ENCODE results near the gene CCDC167. TPM values are rescaled to one million over a fixed set of nuclear protein-coding genes. Genes with fewer than 3 reads are reported as not detected.

Gene CCDC167
- total RNA-seq, 1 experiment from 2014 or later, result 31.9 TPM

DNA sequence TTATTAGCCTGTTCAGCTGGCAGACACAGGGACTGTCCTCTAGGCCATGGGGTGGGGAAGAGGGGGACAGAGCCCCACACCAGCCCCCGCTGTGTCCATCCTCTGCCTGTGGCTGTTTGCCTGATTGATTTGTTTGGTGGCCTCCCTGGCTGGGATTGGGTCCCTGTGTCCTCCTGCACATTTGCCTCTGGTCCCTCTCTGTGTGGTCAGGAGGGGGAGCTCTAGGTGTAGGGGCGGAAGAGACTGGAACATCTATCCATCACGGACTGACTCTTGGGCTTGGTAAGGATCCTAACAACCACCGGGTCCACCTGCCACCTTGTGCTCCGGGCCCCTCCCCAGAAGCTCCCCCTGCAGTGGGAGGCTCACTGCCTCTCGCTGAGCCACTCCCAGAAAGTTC, 38.4 kb upstream of the CCDC167 start:
- Histone ChIP-seq H2BK15ac (ENCODE audit: low read depth, low read length) (no peak overlapping the region), H2BK5ac (ENCODE audit: insufficient read length, low read length) (no peak overlapping the region), H2AFZ (ENCODE audit: low read length) (no peak overlapping the region), H4K20me1 (ENCODE audit: control insufficient read depth, insufficient read depth, insufficient read length) (no peaks in the 10 kb centered on the region), H4K91ac (ENCODE audit: insufficient read length, low read depth, low read length) (no peak overlapping the region), H3K79me2 (ENCODE audit: insufficient read depth, low read length) (no peaks in the 10 kb centered on the region), H3K18ac (ENCODE audit: insufficient read length, low read depth, low read length) (no peak overlapping the region), H3K27ac (ENCODE audit: insufficient read length, low read depth, low read length) (no peak overlapping the region), H3K9me3 (ENCODE audit: control insufficient read depth, low read depth, low read length) (no peaks in the 10 kb centered on the region), H3K23ac (ENCODE audit: insufficient read length, low read depth, low read length) (no peak overlapping the region), H3K56ac (ENCODE audit: insufficient read length, low read depth, low read length) (no peak overlapping the region), H3K4me2 (ENCODE audit: insufficient read depth, insufficient read length, low read length) (no peak overlapping the region), H3K27me3 (ENCODE audit: insufficient read depth, low read length) (peaks cover 22% of the 10 kb centered on the region; the same call in 1 of the 2 replicates), H4K5ac (ENCODE audit: insufficient read length, low read depth, low read length) (no peak overlapping the region), H3K9ac (ENCODE audit: extremely low read depth, insufficient read length, low read length) (no peak overlapping the region), H3K4me1 (ENCODE audit: insufficient read depth, low read length) (no peaks in the 10 kb centered on the region), H3K23me2 (ENCODE audit: insufficient read length, low read depth, low read length, poor library complexity, severe bottlenecking) (peaks cover 15% of the 10 kb centered on the region), H2BK20ac (ENCODE audit: low read depth, low read length, poor library complexity, severe bottlenecking) (no peak overlapping the region), H2BK120ac (ENCODE audit: low read depth, low read length, poor library complexity, severe bottlenecking) (no peak overlapping the region), H3K4ac (ENCODE audit: low read depth, low read length) (no peak overlapping the region), H4K8ac (replicated peaks; ENCODE audit: insufficient read length, low read depth, low read length) (no peak overlapping the region), H3T11ph (ENCODE audit: low read length) (no peak overlapping the region), H2AK5ac (ENCODE audit: insufficient read length, low read length) (no peak overlapping the region), H2BK12ac (ENCODE audit: insufficient read length, low read depth, low read length) (no peak overlapping the region), H3K79me1 (ENCODE audit: insufficient read depth, low read depth, low read length, poor library complexity, severe bottlenecking) (no peaks in the 10 kb centered on the region), H3K14ac (ENCODE audit: insufficient read depth, low read length) (no peak overlapping the region)
- H3K4me3 Mint-ChIP-seq, result peak overlapping the region in 1 of 2 experiments; percentile 43; a peak in 2 of 5 replicates
- WGBS (ENCODE audit: extremely low coverage, insufficient read length, low lambda C conversion rate), result no CpG with 5 or more reads among the region's 6 CpGs
- peaks cover 77% of the 10 kb centered on the region for H3K27me3 Mint-ChIP-seq (ENCODE audit: low read depth)
- peak; percentile 65 for DNase-seq
- no peaks in the 10 kb centered on the region for H3K36me3 Mint-ChIP-seq (ENCODE audit: insufficient read depth in 1 of 3, low read depth in 3 of 3)
- TF ChIP-seq, protein P1, sequence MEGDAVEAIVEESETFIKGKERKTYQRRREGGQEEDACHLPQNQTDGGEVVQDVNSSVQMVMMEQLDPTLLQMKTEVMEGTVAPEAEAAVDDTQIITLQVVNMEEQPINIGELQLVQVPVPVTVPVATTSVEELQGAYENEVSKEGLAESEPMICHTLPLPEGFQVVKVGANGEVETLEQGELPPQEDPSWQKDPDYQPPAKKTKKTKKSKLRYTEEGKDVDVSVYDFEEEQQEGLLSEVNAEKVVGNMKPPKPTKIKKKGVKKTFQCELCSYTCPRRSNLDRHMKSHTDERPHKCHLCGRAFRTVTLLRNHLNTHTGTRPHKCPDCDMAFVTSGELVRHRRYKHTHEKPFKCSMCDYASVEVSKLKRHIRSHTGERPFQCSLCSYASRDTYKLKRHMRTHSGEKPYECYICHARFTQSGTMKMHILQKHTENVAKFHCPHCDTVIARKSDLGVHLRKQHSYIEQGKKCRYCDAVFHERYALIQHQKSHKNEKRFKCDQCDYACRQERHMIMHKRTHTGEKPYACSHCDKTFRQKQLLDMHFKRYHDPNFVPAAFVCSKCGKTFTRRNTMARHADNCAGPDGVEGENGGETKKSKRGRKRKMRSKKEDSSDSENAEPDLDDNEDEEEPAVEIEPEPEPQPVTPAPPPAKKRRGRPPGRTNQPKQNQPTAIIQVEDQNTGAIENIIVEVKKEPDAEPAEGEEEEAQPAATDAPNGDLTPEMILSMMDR (conservative IDR thresholded peaks at IDR 0.05), result peak; percentile 66
- H3K4me1 Mint-ChIP-seq, result peaks cover 18 to 44% of the 10 kb centered on the region in 2 experiments
- no peaks in the 10 kb centered on the region; a peak in 2 of 5 replicates for H3K9me3 Mint-ChIP-seq
- no peak overlapping the region for H3K27ac Mint-ChIP-seq
